GM12878 (cell line): ENCODE data around the gene NADSYN1. TPM values are rescaled to one million over a fixed set of nuclear protein-coding genes. Genes with fewer than 3 reads are reported as not detected.

Experiments
- ATAC-seq: fragments of 200-7000 bp; cut with Tn5 transposase; 3 replicates; pipeline ENCODE4 v1.9.1; 2020; ENCODE audit warnings: mild to moderate bottlenecking, moderate library complexity
- BruUV-seq: library from RNA; stranded (reverse); fragments of 400-500 nt; replicated peaks from 2 replicates; lab custom pipeline; 2021; lab: Mats Ljungman, UMichigan
- CTCF ChIA-PET: fragments of 300-600 bp; sonication (Branson Sonifier 250); formaldehyde crosslinking; extraction: SDS; loops from one replicate; lab custom pipeline; 2021; ENCODE audit warnings: inconsistent platforms; lab: Yijun Ruan, JAX
- POLR2A ChIA-PET: fragments of 350-600 bp; formaldehyde crosslinking; extraction: SDS; loops from one replicate; lab custom pipeline; 2021; ENCODE audit warnings: inconsistent platforms; lab: Charles Lee
- RAD21 ChIA-PET: fragments of 300-600 bp; sonication (Branson Sonifier 250); formaldehyde crosslinking; loops from one replicate; lab custom pipeline; 2023; ENCODE audit warnings: antibody characterized with exemption; ENCODE audit not compliant: unreplicated experiment; lab: Charles Lee
- SMC1A ChIA-PET: fragments of 300-600 bp; sonication (Branson Sonifier 250); formaldehyde crosslinking; loops from one replicate; lab custom pipeline; 2023; ENCODE audit not compliant: unreplicated experiment, uncharacterized antibody; lab: Charles Lee
- DNase-seq: peaks from one replicate; pipeline ENCODE4 v3.0.0-alpha.2; 2011; ENCODE audit warnings: low read depth, low spot score
- FAIRE-seq: peaks from 3 replicates; lab custom pipeline; 2011; peaks lifted over from hg19 to GRCh38; lab: Jason Lieb, UNC
- H2AFZ ChIP-seq: 2 replicates; pipeline ENCODE4 v1.6.0; 2011; ENCODE audit warnings: low read depth, low read length, control low read depth; ENCODE audit not compliant: control insufficient read depth
- H3K27ac ChIP-seq: 2 replicates; pipeline ENCODE4 v1.5.1; 2011; ENCODE audit warnings: control low read depth; ENCODE audit not compliant: control insufficient read depth, insufficient read depth
- H3K27me3 ChIP-seq, 2 experiments: replicated peaks in 1 of 2; 2 replicates each; pipeline versions ENCODE4 v1.6.0 to v1.6.1; 2011; ENCODE audit warnings: low read length in 1 of 2; ENCODE audit not compliant: control insufficient read depth in 2 of 2, insufficient read depth in 2 of 2
- H3K36me3 ChIP-seq, 2 experiments: 2 replicates each; pipeline ENCODE4 v1.5.1; 2011; ENCODE audit warnings: low read length in 1 of 2; ENCODE audit not compliant: control insufficient read depth in 2 of 2, insufficient read depth in 2 of 2
- H3K4me1 ChIP-seq: 2 replicates; pipeline ENCODE4 v1.6.1; 2011; ENCODE audit warnings: mild to moderate bottlenecking, low read length, moderate library complexity, mixed read lengths; ENCODE audit not compliant: control insufficient read depth, insufficient read depth
- H3K4me2 ChIP-seq: 2 replicates; pipeline ENCODE4 v1.6.0; 2011; ENCODE audit warnings: control low read depth; ENCODE audit not compliant: control insufficient read depth, insufficient read depth
- H3K4me3 ChIP-seq: fragments of 200-600 bp; sonication (generic); 2 replicates; pipeline ENCODE4 v1.5.1; 2016
- H3K79me2 ChIP-seq: 2 replicates; pipeline ENCODE4 v1.6.0; 2011; ENCODE audit warnings: low read length; ENCODE audit not compliant: control insufficient read depth, insufficient read depth
- H3K9ac ChIP-seq: 2 replicates; pipeline ENCODE4 v1.8.0; 2011; ENCODE audit warnings: low read length, control low read depth, mixed read lengths; ENCODE audit not compliant: control insufficient read depth, insufficient read depth
- H3K9me3 ChIP-seq: replicated peaks from 3 replicates; pipeline ENCODE4 v1.5.1; 2011; ENCODE audit warnings: mild to moderate bottlenecking, low read length; ENCODE audit not compliant: control insufficient read depth, insufficient read depth
- H4K20me1 ChIP-seq: 2 replicates; pipeline ENCODE4 v1.6.0; 2011; ENCODE audit not compliant: control insufficient read depth, insufficient read depth
- ASH2L ChIP-seq: fragments of 300-600, 200-600 bp; sonication (generic); IDR thresholded peaks from 2 replicates; pipeline ENCODE4 v1.6.1; 2017; ENCODE audit warnings: low read depth, mild to moderate bottlenecking, borderline replicate concordance
- ATF7 ChIP-seq: fragments of 450-650 bp; IDR thresholded peaks from 2 replicates; pipeline ENCODE4 v1.6.1; 2016; ENCODE audit warnings: low read depth, mild to moderate bottlenecking
- EP300 ChIP-seq, 2 experiments: fragments of 150-350 bp in 1 of 2; IDR thresholded peaks; 2 replicates each; pipeline ENCODE4 v1.6.1; 2011 to 2012; ENCODE audit warnings: low read depth in 2 of 2, low read length in 2 of 2, borderline replicate concordance in 1 of 2, improper control_type of control experiment in 1 of 2, inconsistent platforms in 1 of 2; ENCODE audit not compliant: control insufficient read depth in 1 of 2
- FOS ChIP-seq: IDR thresholded peaks from 3 replicates; pipeline ENCODE4 v1.6.1; 2011; ENCODE audit warnings: borderline replicate concordance; ENCODE audit not compliant: insufficient read length; ENCODE audit errors: extremely low read depth
- GABPA ChIP-seq: IDR thresholded peaks from 2 replicates; pipeline ENCODE4 v1.6.1; 2014; ENCODE audit warnings: antibody characterized with exemption, low read depth, mild to moderate bottlenecking, inconsistent platforms
- MXI1 ChIP-seq: fragments of 150-350 bp; IDR thresholded peaks from 2 replicates; pipeline ENCODE4 v1.6.1; 2011; ENCODE audit warnings: low read depth, mild to moderate bottlenecking, inconsistent platforms, low read length, improper control_type of control experiment
- NFYA ChIP-seq: IDR thresholded peaks from 2 replicates; pipeline ENCODE4 v1.6.1; 2011; ENCODE audit warnings: low read depth, mild to moderate bottlenecking, low read length, improper control_type of control experiment, borderline replicate concordance
- POLR2A ChIP-seq: IDR thresholded peaks from 2 replicates; pipeline ENCODE4 v1.6.1; 2011; ENCODE audit warnings: low read depth, mild to moderate bottlenecking, low read length
- POU2F2 ChIP-seq: IDR thresholded peaks from 3 replicates; pipeline ENCODE4 v1.6.1; 2011; ENCODE audit warnings: low read depth, mild to moderate bottlenecking, low read length, borderline replicate concordance
- ZBTB33 ChIP-seq: fragments of 450-650 bp; IDR thresholded peaks from 2 replicates; pipeline ENCODE4 v1.6.1; 2017; ENCODE audit warnings: mild to moderate bottlenecking
- ZNF24 ChIP-seq: fragments of 450-650 bp; IDR thresholded peaks from 2 replicates; pipeline ENCODE4 v1.6.1; 2017; ENCODE audit warnings: antibody characterized with exemption, mild to moderate bottlenecking
- WGBS: methylation state at CpG from one replicate; pipeline ENCODE4 v1.1.6; 2016; ENCODE audit warnings: low lambda C conversion rate; ENCODE audit not compliant: insufficient replicate concordance, insufficient coverage; ENCODE audit errors: missing lambda C conversion rate; 5-methylcytosine and 5-hydroxymethylcytosine counted together
- in situ Hi-C: fragments of 300-500 bp; cut with MboI; formaldehyde crosslinking; loops from 9 replicates; pipeline ENCODE4 v1.14.3; 2018; ENCODE audit warnings: mixed read lengths
- intact Hi-C: fragments of 100-400 bp; cut with micrococcal nuclease; formaldehyde crosslinking; loops from one replicate; pipeline ENCODE4 v1.14.2; 2022; ENCODE audit not compliant: unreplicated experiment
- polyA plus RNA-seq, 11 experiments: library from polyadenylated mRNA; depleted of rRNA in 4 of 11; unstranded in 6 of 11; stranded (reverse) in 5 of 11; fragments of >200 nt; fragmentation: Nextera tagmentation in 4 of 11; fragmentation: Illumina TruSeq in 1 of 11; extraction: Ambion mirVana in 4 of 11; extraction: Trizol in 1 of 11; gene quantifications; 1 replicate in 1 of 11; 2 replicates in 10 of 11; pipeline versions ENCODE4 v1.2.1 to v1.2.3, GENCODE V29; 2011 to 2016; ENCODE audit warnings: inconsistent platforms in 2 of 11, missing spikeins in 2 of 11, low read depth in 1 of 11
- total RNA-seq, 4 experiments: library from RNA; depleted of rRNA in 3 of 4; stranded (reverse); fragments of >200 nt in 3 of 4; fragmentation: Illumina TruSeq in 1 of 4; extraction: Trizol in 1 of 4; gene quantifications; 2 replicates each; pipeline versions ENCODE4 v1.2.1 to v1.2.3, GENCODE V29; 2013 to 2021
- TF ChIP-seq, protein P1 (sequence below): fragments of 450-650 bp; IDR thresholded peaks from 2 replicates; pipeline ENCODE4 v1.6.1; 2016; ENCODE audit warnings: mild to moderate bottlenecking

Gene NADSYN1
- total and polyA plus RNA-seq, 10 of the 15 experiments (the other 5 are each of a cell fraction or from before 2014, with no cell fraction given) = 12.2 to 90.2 (median 69.5) TPM

- no TSS peak for BruUV-seq
- FAIRE-seq = no peak
- no peaks in the 10 kb centered on the region for H4K20me1 ChIP-seq
- SMC1A ChIA-PET = no interaction called here
- H3K36me3 ChIP-seq = peaks cover 12 to 25% of the 10 kb centered on the region in 2 experiments; a peak in 3 of 4 replicates
- no peak for TF ChIP-seq EP300 (IDR thresholded peaks at IDR 0.05; ENCODE audit: borderline replicate concordance in 1 of 2, control insufficient read depth in 1 of 2, low read depth in 2 of 2, low read length in 2 of 2)
- no peak for TF ChIP-seq POLR2A
- TF ChIP-seq, protein P1, sequence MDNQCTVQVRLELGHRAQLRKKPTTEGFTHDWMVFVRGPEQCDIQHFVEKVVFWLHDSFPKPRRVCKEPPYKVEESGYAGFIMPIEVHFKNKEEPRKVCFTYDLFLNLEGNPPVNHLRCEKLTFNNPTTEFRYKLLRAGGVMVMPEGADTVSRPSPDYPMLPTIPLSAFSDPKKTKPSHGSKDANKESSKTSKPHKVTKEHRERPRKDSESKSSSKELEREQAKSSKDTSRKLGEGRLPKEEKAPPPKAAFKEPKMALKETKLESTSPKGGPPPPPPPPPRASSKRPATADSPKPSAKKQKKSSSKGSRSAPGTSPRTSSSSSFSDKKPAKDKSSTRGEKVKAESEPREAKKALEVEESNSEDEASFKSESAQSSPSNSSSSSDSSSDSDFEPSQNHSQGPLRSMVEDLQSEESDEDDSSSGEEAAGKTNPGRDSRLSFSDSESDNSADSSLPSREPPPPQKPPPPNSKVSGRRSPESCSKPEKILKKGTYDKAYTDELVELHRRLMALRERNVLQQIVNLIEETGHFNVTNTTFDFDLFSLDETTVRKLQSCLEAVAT = no peak
- TF ChIP-seq ZBTB33 = no peak
- TF ChIP-seq FOS = no peak
- no peak for TF ChIP-seq ATF7
- TF ChIP-seq ZNF24 = no peak
- no peak for TF ChIP-seq ASH2L
- TF ChIP-seq MXI1 = no peak
- no peak for TF ChIP-seq POU2F2
- TF ChIP-seq GABPA = no peak
- TF ChIP-seq NFYA = no peak
- TF ChIP-seq, all 136 proteins: peak for 0
- Histone ChIP-seq H3K9ac (no peak overlapping the region), H3K4me1 (no peaks in the 10 kb centered on the region), H3K27ac (no peak overlapping the region), H3K27me3 (no peaks in the 10 kb centered on the region), H3K4me2 (no peak overlapping the region), H3K79me2 (peaks cover 17% of the 10 kb centered on the region), H3K4me3 (no peak overlapping the region), H3K9me3 (peaks cover 2% of the 10 kb centered on the region; the same call in 2 of the 3 replicates), H2AFZ (no peak overlapping the region)
- in situ Hi-C loops (no loop called here), intact Hi-C loops (no loop called here)
- CTCF ChIA-PET = interaction anchor here (0.9 kb wide), 1 partner anchor 21 kb away, joined by 4 read pairs; no protein-coding TSS in a partner anchor
- RAD21 ChIA-PET = no interaction called here
- ATAC-seq (no peak), DNase-seq (no peak)
- WGBS = 91% methylated on average over 20 of the region's 20 CpGs
- POLR2A ChIA-PET = interaction anchor here (1.0 kb wide), 1 partner anchor 9 kb away, joined by 3 read pairs; no protein-coding TSS in a partner anchor
Measured at GRCh38 chr11:71443736-71444445, 9.1 kb upstream of the NADSYN1 start.
